ENCODE results near the gene CAPG.
"Not testable (repeated sequence)": the region's sequence is repeated elsewhere in the genome, so short reads cannot be mapped to it uniquely, and the experiment has no call there.

Gene CAPG

GRCh38 chr2:85388878-85389538 is 21.2 kb downstream of the CAPG start:
- H3K4me3 ChIP-seq (ENCODE audit: low read depth in 1 of 2, low read length in 1 of 2) = no peak overlapping the region
- H3K27me3 ChIP-seq = no peaks in the 10 kb centered on the region
- H3K9me3 ChIP-seq = no peaks in the 10 kb centered on the region
- TF ChIP-seq, protein P1, sequence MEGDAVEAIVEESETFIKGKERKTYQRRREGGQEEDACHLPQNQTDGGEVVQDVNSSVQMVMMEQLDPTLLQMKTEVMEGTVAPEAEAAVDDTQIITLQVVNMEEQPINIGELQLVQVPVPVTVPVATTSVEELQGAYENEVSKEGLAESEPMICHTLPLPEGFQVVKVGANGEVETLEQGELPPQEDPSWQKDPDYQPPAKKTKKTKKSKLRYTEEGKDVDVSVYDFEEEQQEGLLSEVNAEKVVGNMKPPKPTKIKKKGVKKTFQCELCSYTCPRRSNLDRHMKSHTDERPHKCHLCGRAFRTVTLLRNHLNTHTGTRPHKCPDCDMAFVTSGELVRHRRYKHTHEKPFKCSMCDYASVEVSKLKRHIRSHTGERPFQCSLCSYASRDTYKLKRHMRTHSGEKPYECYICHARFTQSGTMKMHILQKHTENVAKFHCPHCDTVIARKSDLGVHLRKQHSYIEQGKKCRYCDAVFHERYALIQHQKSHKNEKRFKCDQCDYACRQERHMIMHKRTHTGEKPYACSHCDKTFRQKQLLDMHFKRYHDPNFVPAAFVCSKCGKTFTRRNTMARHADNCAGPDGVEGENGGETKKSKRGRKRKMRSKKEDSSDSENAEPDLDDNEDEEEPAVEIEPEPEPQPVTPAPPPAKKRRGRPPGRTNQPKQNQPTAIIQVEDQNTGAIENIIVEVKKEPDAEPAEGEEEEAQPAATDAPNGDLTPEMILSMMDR (IDR thresholded peaks at IDR 0.05) = no peak
- no peaks in the 10 kb centered on the region for H3K4me1 ChIP-seq (ENCODE audit: control insufficient read depth in 1 of 2, insufficient read depth in 1 of 2, low read depth in 1 of 2, low read length in 1 of 2)
- H3K36me3 ChIP-seq = peaks cover 97% of the 10 kb centered on the region
- no peak overlapping the region for H3K27ac ChIP-seq

DNA sequence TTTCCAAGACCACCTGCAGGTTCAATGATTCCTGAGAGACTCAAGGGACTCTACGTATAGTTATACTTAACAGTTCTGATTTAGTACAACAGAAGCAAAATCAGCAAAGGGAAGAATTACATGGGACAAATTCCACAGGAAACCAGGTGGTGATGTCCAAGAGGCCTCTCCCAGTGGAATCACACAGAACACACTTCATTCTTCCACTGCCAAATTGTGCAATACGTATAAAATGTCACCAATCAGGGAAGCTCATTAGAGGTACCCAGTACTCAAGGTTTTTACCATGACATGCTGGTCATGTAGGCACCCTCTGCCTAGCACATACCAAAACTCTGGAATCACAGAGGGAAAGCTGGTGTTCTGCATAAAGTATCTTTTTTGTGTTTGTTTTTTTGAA is 22.4 kb downstream of the CAPG start:
- Histone ChIP-seq H3K4me1 (ENCODE audit: control insufficient read depth in 1 of 2, insufficient read depth in 1 of 2, low read depth in 1 of 2, low read length in 1 of 2) (no peaks in the 10 kb centered on the region), H3K9me3 (no peaks in the 10 kb centered on the region), H3K4me3 (ENCODE audit: low read depth in 1 of 2, low read length in 1 of 2) (no peak overlapping the region), H3K27me3 (no peaks in the 10 kb centered on the region), H3K36me3 (peaks cover 94% of the 10 kb centered on the region), H3K27ac (no peak overlapping the region)
- TF ChIP-seq, protein P1 (IDR thresholded peaks at IDR 0.05) = no peak

DNA sequence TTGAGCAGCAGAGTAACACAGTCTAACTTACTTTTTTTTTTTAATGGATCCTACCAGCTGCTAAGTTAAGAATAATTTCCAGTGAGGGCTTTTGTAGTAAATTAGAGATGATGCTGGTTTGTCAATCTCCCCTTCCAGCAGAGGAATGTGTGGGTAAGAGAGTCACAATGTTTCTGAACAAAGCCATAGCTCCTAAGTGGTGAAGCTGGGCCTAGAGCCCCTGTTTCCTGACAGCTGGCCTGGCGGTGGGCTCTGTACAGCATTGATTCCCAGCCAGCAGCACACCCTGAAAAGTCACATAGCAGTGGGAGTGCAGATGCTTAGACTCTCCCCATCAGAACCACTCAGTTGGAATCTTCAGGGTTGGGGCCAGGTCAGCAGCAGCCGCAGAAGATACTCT is 24.4 kb downstream of the CAPG start:
- TF ChIP-seq, protein P1 (IDR thresholded peaks at IDR 0.05) = no peak
- peaks cover 78% of the 10 kb centered on the region for H3K36me3 ChIP-seq
- no peaks in the 10 kb centered on the region for H3K9me3 ChIP-seq
- H3K4me3 ChIP-seq (ENCODE audit: low read depth in 1 of 2, low read length in 1 of 2) = no peak overlapping the region
- H3K4me1 ChIP-seq (ENCODE audit: control insufficient read depth in 1 of 2, insufficient read depth in 1 of 2, low read depth in 1 of 2, low read length in 1 of 2) = no peaks in the 10 kb centered on the region
- no peak overlapping the region for H3K27ac ChIP-seq
- H3K27me3 ChIP-seq = no peaks in the 10 kb centered on the region

DNA sequence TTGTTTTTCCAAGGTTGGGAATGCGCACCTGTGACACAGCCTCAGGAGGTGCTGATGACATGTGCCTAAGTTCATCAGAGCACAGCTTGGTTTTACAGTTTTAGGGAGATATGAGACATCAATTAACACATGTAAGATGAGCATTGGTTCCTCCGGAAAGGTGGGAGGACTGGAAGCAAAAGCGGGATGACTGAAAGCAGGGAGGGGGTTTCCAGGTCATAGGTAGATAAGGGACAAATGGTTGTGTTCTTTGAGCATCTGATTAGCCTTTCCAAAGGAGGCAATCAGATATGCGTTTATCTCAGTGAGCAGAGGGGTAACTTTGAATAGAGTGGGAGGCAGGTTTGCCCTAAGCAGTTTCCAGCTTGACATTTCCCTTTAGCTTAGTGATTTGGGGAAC is 26.3 kb downstream of the CAPG start:
- Histone ChIP-seq H3K27me3 (no peaks in the 10 kb centered on the region), H3K27ac (no peak overlapping the region), H3K36me3 (peaks cover 75% of the 10 kb centered on the region), H3K9me3 (peaks cover 4% of the 10 kb centered on the region), H3K4me3 (ENCODE audit: low read depth in 1 of 2, low read length in 1 of 2) (no peak overlapping the region), H3K4me1 (ENCODE audit: control insufficient read depth in 1 of 2, insufficient read depth in 1 of 2, low read depth in 1 of 2, low read length in 1 of 2) (no peaks in the 10 kb centered on the region)
- TF ChIP-seq, protein P1 (IDR thresholded peaks at IDR 0.05) = no peak

- not testable (repeated sequence) for H3K9me3 ChIP-seq; H3K4me1 ChIP-seq (ENCODE audit: control insufficient read depth in 1 of 2, insufficient read depth in 1 of 2, low read depth in 1 of 2, low read length in 1 of 2); H3K4me3 ChIP-seq (ENCODE audit: low read depth in 1 of 2, low read length in 1 of 2); H3K27ac ChIP-seq; H3K27me3 ChIP-seq
- peaks cover 75% of the 10 kb centered on the region for H3K36me3 ChIP-seq
Measured at GRCh38 chr2:85383151-85383550, 27.0 kb downstream of the CAPG start.

DNA sequence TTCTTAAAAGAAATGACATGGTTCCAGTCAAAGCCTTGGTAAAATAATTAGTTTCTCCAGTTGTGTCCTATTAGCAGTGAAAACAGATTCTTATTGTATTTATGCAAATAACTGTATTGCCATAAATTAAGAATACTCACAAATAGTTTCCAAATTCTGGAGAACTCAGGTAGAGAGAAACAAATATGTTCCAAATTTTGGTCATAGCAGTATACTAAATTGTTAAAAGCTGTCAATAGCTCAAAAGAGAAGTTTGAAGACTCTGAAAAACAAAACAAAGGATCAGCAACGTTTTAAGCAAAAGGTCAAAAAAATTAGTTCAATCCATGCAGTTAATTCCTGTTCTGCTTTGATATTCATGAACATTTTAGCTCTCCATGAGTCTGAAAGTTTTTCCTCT is 30.1 kb downstream of the CAPG start:
- peaks cover 73% of the 10 kb centered on the region for H3K36me3 ChIP-seq
- H3K27ac ChIP-seq = no peak overlapping the region
- TF ChIP-seq, protein P1 (IDR thresholded peaks at IDR 0.05) = no peak
- no peak overlapping the region for H3K4me3 ChIP-seq (ENCODE audit: low read depth in 1 of 2, low read length in 1 of 2)
- peaks cover 4% of the 10 kb centered on the region for H3K9me3 ChIP-seq
- H3K27me3 ChIP-seq = no peaks in the 10 kb centered on the region
- no peaks in the 10 kb centered on the region for H3K4me1 ChIP-seq (ENCODE audit: control insufficient read depth in 1 of 2, insufficient read depth in 1 of 2, low read depth in 1 of 2, low read length in 1 of 2)

Measured in neutrophil (primary cell).